Ishikawa (cell line): ENCODE measurements around the gene CCM2.

Experiments
- CEBPB ChIP-seq: IDR thresholded peaks from 2 replicates; pipeline ENCODE4 v1.6.1; 2012
- CREB1 ChIP-seq: IDR thresholded peaks from 2 replicates; pipeline ENCODE4 v1.6.1; 2012; ENCODE audit warnings: low read depth
- EP300 ChIP-seq: IDR thresholded peaks from 2 replicates; pipeline ENCODE4 v1.6.1; 2012; ENCODE audit warnings: borderline replicate concordance
- FOXM1 ChIP-seq: IDR thresholded peaks from 2 replicates; pipeline ENCODE4 v1.6.1; 2012; ENCODE audit warnings: low read depth, borderline replicate concordance
- NFIC ChIP-seq: IDR thresholded peaks from 2 replicates; pipeline ENCODE4 v1.6.1; 2012
- RAD21 ChIP-seq: IDR thresholded peaks from 2 replicates; pipeline ENCODE4 v1.6.1; 2012; ENCODE audit warnings: low read depth
- TAF1 ChIP-seq: IDR thresholded peaks from 2 replicates; pipeline ENCODE4 v1.6.1; 2012; ENCODE audit warnings: low read depth, mild to moderate bottlenecking
- TCF12 ChIP-seq: IDR thresholded peaks from 2 replicates; pipeline ENCODE4 v1.6.1; 2012; ENCODE audit warnings: low read depth
- USF1 ChIP-seq: IDR thresholded peaks from 2 replicates; pipeline ENCODE4 v1.6.1; 2012
- YY1 ChIP-seq: IDR thresholded peaks from 2 replicates; pipeline ENCODE4 v1.6.1; 2012; ENCODE audit warnings: low read depth

GRCh38 chr7:44995555-44996493 lies 4.2 kb upstream of the CCM2 start:
- TF ChIP-seq NFIC (no peak), FOXM1 (no peak), CEBPB (no peak), USF1 (no peak), RAD21 (no peak), TAF1 (no peak), CREB1 (no peak), YY1 (no peak), TCF12 (no peak), EP300 (no peak)
